OCI-LY7 (cell line): ENCODE measurements around the gene LRRC56. TPM values are rescaled to one million over a fixed set of nuclear protein-coding genes. Genes with fewer than 3 reads are reported as not detected.

Experiments
- BruUV-seq: library from RNA; stranded (reverse); fragments of 400-500 nt; replicated peaks from 2 replicates; lab custom pipeline; 2021; lab: Mats Ljungman, UMichigan
- CTCF ChIA-PET: fragments of 300-600 bp; sonication (Branson Sonifier 250); formaldehyde crosslinking; loops from one replicate; lab custom pipeline; 2022; ENCODE audit warnings: antibody characterized with exemption; ENCODE audit not compliant: unreplicated experiment; lab: Charles Lee
- POLR2A ChIA-PET: fragments of 300-600 bp; sonication (Branson Sonifier 250); formaldehyde crosslinking; loops from one replicate; lab custom pipeline; 2022; ENCODE audit warnings: antibody characterized with exemption; lab: Charles Lee
- DNase-seq: peaks from one replicate; pipeline ENCODE4 v3.0.0-alpha.2; 2015; ENCODE audit warnings: low spot score
- H2AFZ ChIP-seq: fragments of 200-600 bp; sonication (generic), shearing (Covaris generic); 2 replicates; pipeline ENCODE4 v1.6.1; 2014; ENCODE audit warnings: mild to moderate bottlenecking, antibody characterized with exemption, low read length, moderate library complexity
- H3K27ac ChIP-seq: fragments of 200-600 bp; sonication (generic); 2 replicates; pipeline ENCODE4 v1.5.1; 2014; ENCODE audit warnings: mixed run types, low read depth, mild to moderate bottlenecking, moderate library complexity, low read length, inconsistent platforms; ENCODE audit not compliant: poor library complexity, severe bottlenecking
- H3K36me3 ChIP-seq: fragments of 200-600 bp; sonication (generic); 2 replicates; pipeline ENCODE4 v1.6.1; 2014; ENCODE audit warnings: mild to moderate bottlenecking, antibody characterized with exemption, low read length, moderate library complexity, mixed read lengths; ENCODE audit not compliant: insufficient read depth
- H3K4me1 ChIP-seq: fragments of 200-600 bp; sonication (generic); 2 replicates; pipeline ENCODE4 v1.5.1; 2014; ENCODE audit warnings: mild to moderate bottlenecking, low read length; ENCODE audit not compliant: insufficient read depth, poor library complexity, severe bottlenecking
- H3K4me2 ChIP-seq: fragments of 200-600 bp; sonication (generic); 2 replicates; pipeline ENCODE4 v1.6.1; 2014; ENCODE audit warnings: mild to moderate bottlenecking, low read length
- H3K4me3 ChIP-seq: fragments of 200-600 bp; sonication (generic); 2 replicates; pipeline ENCODE4 v1.5.1; 2014; ENCODE audit warnings: mild to moderate bottlenecking, low read depth, low read length; ENCODE audit not compliant: poor library complexity, severe bottlenecking
- H3K79me2 ChIP-seq: fragments of 200-600 bp; sonication (generic); 2 replicates; pipeline ENCODE4 v1.6.1; 2016; ENCODE audit warnings: low read depth, mild to moderate bottlenecking, low read length, moderate library complexity, mixed read lengths; ENCODE audit not compliant: insufficient read depth
- H3K9me2 ChIP-seq: fragments of 200-600 bp; sonication (generic); 2 replicates; pipeline ENCODE4 v1.6.1; 2016; ENCODE audit warnings: mild to moderate bottlenecking, low read length, mixed read lengths; ENCODE audit not compliant: insufficient read depth
- H3K9me3 ChIP-seq: fragments of 200-600 bp; sonication (generic); 2 replicates; pipeline ENCODE4 v1.6.1; 2014; ENCODE audit warnings: mild to moderate bottlenecking, mixed run types, low read length, mixed read lengths
- H4K20me1 ChIP-seq: fragments of 200-600 bp; sonication (generic); 2 replicates; pipeline ENCODE4 v1.6.1; 2014; ENCODE audit warnings: mild to moderate bottlenecking, antibody characterized with exemption, low read length, moderate library complexity, mixed read lengths; ENCODE audit not compliant: insufficient read depth
- CTCF ChIP-seq: fragments of 200-600 bp; sonication (generic); conservative IDR thresholded peaks from 2 replicates; pipeline ENCODE4 v1.5.1; 2014; ENCODE audit warnings: mild to moderate bottlenecking, antibody characterized with exemption, low read length, moderate library complexity, mixed read lengths
- EZH2phosphoT487 ChIP-seq: fragments of 200-600 bp; sonication (generic); IDR thresholded peaks from 2 replicates; pipeline ENCODE4 v1.6.1; 2018; ENCODE audit warnings: low read depth, borderline replicate concordance, mild to moderate bottlenecking, mixed run types, antibody characterized with exemption, low read length, moderate library complexity, mixed read lengths
- intact Hi-C: fragments of 100-400 bp; cut with micrococcal nuclease; formaldehyde crosslinking; loops from one replicate; pipeline ENCODE4 v1.10.0; 2022; ENCODE audit not compliant: unreplicated experiment
- total RNA-seq, 2 experiments: library from RNA; depleted of rRNA in 1 of 2; stranded (reverse); fragments of >200 nt in 1 of 2; shearing (Covaris generic) in 1 of 2; gene quantifications; 2 replicates each; pipeline ENCODE4 v1.2.3, GENCODE V29; 2014 to 2022

Gene LRRC56
- total RNA-seq, 2 experiments from 2014 or later = 1.6 to 2.5 TPM

- Histone ChIP-seq H3K36me3 (no peaks in the 10 kb centered on the region), H2AFZ (no peak overlapping the region), H3K4me2 (no peak overlapping the region), H3K27ac (no peak overlapping the region), H3K4me3 (no peak overlapping the region), H3K79me2 (no peaks in the 10 kb centered on the region), H3K9me3 (no peaks in the 10 kb centered on the region), H3K9me2 (no peaks in the 10 kb centered on the region), H3K4me1 (peaks cover 27% of the 10 kb centered on the region), H4K20me1 (no peaks in the 10 kb centered on the region)
- CTCF ChIA-PET = no interaction called here
- DNase-seq = no peak
- POLR2A ChIA-PET = no interaction called here
- no TSS peak for BruUV-seq
- intact Hi-C loops = no loop called here
- TF ChIP-seq CTCF (no peak), EZH2phosphoT487 (no peak)
Observed at GRCh38 chr11:563066-563811, 25.9 kb downstream of the LRRC56 start.

- DNase-seq = no peak
- no peak overlapping the region for H2AFZ ChIP-seq
- no peak overlapping the region for H3K4me3 ChIP-seq
- no peaks in the 10 kb centered on the region for H3K36me3 ChIP-seq
- no TSS peak for BruUV-seq
- H3K4me1 ChIP-seq = peaks cover 29% of the 10 kb centered on the region
- POLR2A ChIA-PET = no interaction called here
- no peaks in the 10 kb centered on the region for H3K79me2 ChIP-seq
- H4K20me1 ChIP-seq = no peaks in the 10 kb centered on the region
- H3K9me3 ChIP-seq = no peaks in the 10 kb centered on the region
- TF ChIP-seq EZH2phosphoT487 (no peak), CTCF (no peak)
- CTCF ChIA-PET = no interaction called here
- H3K9me2 ChIP-seq = no peaks in the 10 kb centered on the region
- no peak overlapping the region for H3K4me2 ChIP-seq
- intact Hi-C loops = no loop called here
- H3K27ac ChIP-seq = no peak overlapping the region
Observed at GRCh38 chr11:563812-564578, 26.7 kb downstream of the LRRC56 start.
